ENCODE data around the gene TEX44. TPM values are rescaled to one million over a fixed set of nuclear protein-coding genes. Genes with fewer than 3 reads are reported as not detected.
A peak's percentile ranks its signal among the peaks of the same experiment; 100 is the strongest.

Gene TEX44
- total and polyA plus RNA-seq, 2 of the 13 experiments (the other 11 are each of a cell fraction or from before 2014, with no cell fraction given): not detected

DNA sequence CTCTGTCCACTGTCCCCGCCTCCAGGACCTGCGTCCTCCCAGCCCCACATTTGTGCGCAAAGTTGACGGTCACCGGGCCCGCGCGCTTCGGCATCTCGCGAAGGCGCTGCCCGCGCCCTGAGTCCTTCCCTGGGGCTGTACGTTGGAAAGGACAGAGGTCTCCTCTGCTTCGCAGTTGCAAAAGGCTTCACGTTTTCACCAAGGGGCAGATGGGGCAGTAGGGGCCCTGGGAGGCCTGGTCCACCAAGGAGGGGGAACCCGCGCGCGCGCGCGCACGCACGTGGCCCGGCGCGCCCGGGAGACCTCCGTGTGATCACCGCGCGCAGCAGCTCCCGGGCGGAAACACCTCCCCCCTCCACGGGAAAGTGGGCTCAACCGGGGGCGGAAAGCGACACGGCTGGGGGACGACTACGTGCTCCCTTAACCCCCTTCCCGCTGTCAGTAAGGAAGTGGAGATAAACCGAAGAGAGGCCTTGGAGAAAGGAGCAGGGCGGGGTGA is 21.9 kb downstream of the TEX44 start (continued):
- TF ChIP-seq ZNF337 (CRISPR knock-in tag; IDR thresholded peaks at IDR 0.05; ENCODE audit: borderline replicate concordance, low read depth) (no peak), ZNF253 (CRISPR knock-in tag; IDR thresholded peaks at IDR 0.05; ENCODE audit: borderline replicate concordance) (peak; percentile 69; the same call in 1 of the 2 replicates), CBX5 (CRISPR knock-in tag; IDR thresholded peaks at IDR 0.05; ENCODE audit: borderline replicate concordance) (no peak), JDP2 (CRISPR knock-in tag; IDR thresholded peaks at IDR 0.05; ENCODE audit: borderline replicate concordance) (peak; percentile 16; the same call in 1 of the 2 replicates), RBFOX2 (IDR thresholded peaks at IDR 0.05; ENCODE audit: low read depth, low read length) (peak; percentile 66; the same call in 1 of the 2 replicates), NR0B2 (CRISPR knock-in tag; IDR thresholded peaks at IDR 0.05) (0 out of 2 replicates have a peak, but pooled peaks have one; percentile 25), ZMAT3 (CRISPR knock-in tag; conservative IDR thresholded peaks at IDR 0.05) (no peak), HNRNPK (IDR thresholded peaks at IDR 0.05; ENCODE audit: low read depth, low read length, poor library complexity, severe bottlenecking) (peak; percentile 38), ZNF672 (CRISPR knock-in tag; IDR thresholded peaks at IDR 0.05) (0 out of 2 replicates have a peak, but pooled peaks have one; percentile 57), FOXA1 (IDR thresholded peaks at IDR 0.05) (no peak), FOXA1 (CRISPR knock-in tag; IDR thresholded peaks at IDR 0.05) (no peak), ZBTB38 (CRISPR knock-in tag; IDR thresholded peaks at IDR 0.05) (peak; percentile 79), MEIS2 (CRISPR knock-in tag; IDR thresholded peaks at IDR 0.05) (no peak)
- TF ChIP-seq, protein P1, sequence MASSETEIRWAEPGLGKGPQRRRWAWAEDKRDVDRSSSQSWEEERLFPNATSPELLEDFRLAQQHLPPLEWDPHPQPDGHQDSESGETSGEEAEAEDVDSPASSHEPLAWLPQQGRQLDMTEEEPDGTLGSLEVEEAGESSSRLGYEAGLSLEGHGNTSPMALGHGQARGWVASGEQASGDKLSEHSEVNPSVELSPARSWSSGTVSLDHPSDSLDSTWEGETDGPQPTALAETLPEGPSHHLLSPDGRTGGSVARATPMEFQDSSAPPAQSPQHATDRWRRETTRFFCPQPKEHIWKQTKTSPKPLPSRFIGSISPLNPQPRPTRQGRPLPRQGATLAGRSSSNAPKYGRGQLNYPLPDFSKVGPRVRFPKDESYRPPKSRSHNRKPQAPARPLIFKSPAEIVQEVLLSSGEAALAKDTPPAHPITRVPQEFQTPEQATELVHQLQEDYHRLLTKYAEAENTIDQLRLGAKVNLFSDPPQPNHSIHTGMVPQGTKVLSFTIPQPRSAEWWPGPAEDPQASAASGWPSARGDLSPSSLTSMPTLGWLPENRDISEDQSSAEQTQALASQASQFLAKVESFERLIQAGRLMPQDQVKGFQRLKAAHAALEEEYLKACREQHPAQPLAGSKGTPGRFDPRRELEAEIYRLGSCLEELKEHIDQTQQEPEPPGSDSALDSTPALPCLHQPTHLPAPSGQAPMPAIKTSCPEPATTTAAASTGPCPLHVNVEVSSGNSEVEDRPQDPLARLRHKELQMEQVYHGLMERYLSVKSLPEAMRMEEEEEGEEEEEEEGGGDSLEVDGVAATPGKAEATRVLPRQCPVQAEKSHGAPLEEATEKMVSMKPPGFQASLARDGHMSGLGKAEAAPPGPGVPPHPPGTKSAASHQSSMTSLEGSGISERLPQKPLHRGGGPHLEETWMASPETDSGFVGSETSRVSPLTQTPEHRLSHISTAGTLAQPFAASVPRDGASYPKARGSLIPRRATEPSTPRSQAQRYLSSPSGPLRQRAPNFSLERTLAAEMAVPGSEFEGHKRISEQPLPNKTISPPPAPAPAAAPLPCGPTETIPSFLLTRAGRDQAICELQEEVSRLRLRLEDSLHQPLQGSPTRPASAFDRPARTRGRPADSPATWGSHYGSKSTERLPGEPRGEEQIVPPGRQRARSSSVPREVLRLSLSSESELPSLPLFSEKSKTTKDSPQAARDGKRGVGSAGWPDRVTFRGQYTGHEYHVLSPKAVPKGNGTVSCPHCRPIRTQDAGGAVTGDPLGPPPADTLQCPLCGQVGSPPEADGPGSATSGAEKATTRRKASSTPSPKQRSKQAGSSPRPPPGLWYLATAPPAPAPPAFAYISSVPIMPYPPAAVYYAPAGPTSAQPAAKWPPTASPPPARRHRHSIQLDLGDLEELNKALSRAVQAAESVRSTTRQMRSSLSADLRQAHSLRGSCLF (CRISPR knock-in tag; IDR thresholded peaks at IDR 0.05; ENCODE audit: borderline replicate concordance): no peak
- TF ChIP-seq, protein P2, sequence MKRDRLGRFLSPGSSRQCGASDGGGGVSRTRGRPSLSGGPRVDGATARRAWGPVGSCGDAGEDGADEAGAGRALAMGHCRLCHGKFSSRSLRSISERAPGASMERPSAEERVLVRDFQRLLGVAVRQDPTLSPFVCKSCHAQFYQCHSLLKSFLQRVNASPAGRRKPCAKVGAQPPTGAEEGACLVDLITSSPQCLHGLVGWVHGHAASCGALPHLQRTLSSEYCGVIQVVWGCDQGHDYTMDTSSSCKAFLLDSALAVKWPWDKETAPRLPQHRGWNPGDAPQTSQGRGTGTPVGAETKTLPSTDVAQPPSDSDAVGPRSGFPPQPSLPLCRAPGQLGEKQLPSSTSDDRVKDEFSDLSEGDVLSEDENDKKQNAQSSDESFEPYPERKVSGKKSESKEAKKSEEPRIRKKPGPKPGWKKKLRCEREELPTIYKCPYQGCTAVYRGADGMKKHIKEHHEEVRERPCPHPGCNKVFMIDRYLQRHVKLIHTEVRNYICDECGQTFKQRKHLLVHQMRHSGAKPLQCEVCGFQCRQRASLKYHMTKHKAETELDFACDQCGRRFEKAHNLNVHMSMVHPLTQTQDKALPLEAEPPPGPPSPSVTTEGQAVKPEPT (CRISPR knock-in tag; IDR thresholded peaks at IDR 0.05; ENCODE audit: low read depth): no peak
- TF ChIP-seq, protein P3, sequence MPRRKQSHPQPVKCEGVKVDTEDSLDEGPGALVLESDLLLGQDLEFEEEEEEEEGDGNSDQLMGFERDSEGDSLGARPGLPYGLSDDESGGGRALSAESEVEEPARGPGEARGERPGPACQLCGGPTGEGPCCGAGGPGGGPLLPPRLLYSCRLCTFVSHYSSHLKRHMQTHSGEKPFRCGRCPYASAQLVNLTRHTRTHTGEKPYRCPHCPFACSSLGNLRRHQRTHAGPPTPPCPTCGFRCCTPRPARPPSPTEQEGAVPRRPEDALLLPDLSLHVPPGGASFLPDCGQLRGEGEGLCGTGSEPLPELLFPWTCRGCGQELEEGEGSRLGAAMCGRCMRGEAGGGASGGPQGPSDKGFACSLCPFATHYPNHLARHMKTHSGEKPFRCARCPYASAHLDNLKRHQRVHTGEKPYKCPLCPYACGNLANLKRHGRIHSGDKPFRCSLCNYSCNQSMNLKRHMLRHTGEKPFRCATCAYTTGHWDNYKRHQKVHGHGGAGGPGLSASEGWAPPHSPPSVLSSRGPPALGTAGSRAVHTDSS (CRISPR knock-in tag; conservative IDR thresholded peaks at IDR 0.05): no peak
